ENCODE results near the gene RRM2. TPM values are rescaled to one million over a fixed set of nuclear protein-coding genes. Genes with fewer than 3 reads are reported as not detected.

Gene RRM2
- total RNA-seq, 1 experiment from 2014 or later: 163 TPM

- no CpG with 5 or more reads among the region's 11 CpGs for WGBS (ENCODE audit: extremely low coverage, insufficient read length, low lambda C conversion rate)
- Histone ChIP-seq H3K79me1 (ENCODE audit: insufficient read depth, low read depth, low read length, poor library complexity, severe bottlenecking) (no peaks in the 10 kb centered on the region), H3K56ac (ENCODE audit: insufficient read length, low read depth, low read length) (no peak overlapping the region), H3K4ac (ENCODE audit: low read depth, low read length) (no peak overlapping the region), H3K27ac (ENCODE audit: insufficient read length, low read depth, low read length) (no peak overlapping the region), H2AFZ (ENCODE audit: low read length) (no peak overlapping the region), H2AK5ac (ENCODE audit: insufficient read length, low read length) (no peak overlapping the region), H2BK120ac (ENCODE audit: low read depth, low read length, poor library complexity, severe bottlenecking) (no peak overlapping the region), H3K23ac (ENCODE audit: insufficient read length, low read depth, low read length) (no peak overlapping the region), H3K4me2 (ENCODE audit: insufficient read depth, insufficient read length, low read length) (no peak overlapping the region), H3K18ac (ENCODE audit: insufficient read length, low read depth, low read length) (no peak overlapping the region), H3K79me2 (ENCODE audit: insufficient read depth, low read length) (no peaks in the 10 kb centered on the region), H2BK5ac (ENCODE audit: insufficient read length, low read length) (no peak overlapping the region), H2BK12ac (ENCODE audit: insufficient read length, low read depth, low read length) (no peak overlapping the region), H4K20me1 (ENCODE audit: control insufficient read depth, insufficient read depth, insufficient read length) (no peaks in the 10 kb centered on the region), H4K8ac (replicated peaks; ENCODE audit: insufficient read length, low read depth, low read length) (no peak overlapping the region), H3K27me3 (ENCODE audit: insufficient read depth, low read length) (no peaks in the 10 kb centered on the region; the same call in 1 of the 2 replicates), H4K5ac (ENCODE audit: insufficient read length, low read depth, low read length) (no peak overlapping the region), H3T11ph (ENCODE audit: low read length) (no peak overlapping the region), H4K91ac (ENCODE audit: insufficient read length, low read depth, low read length) (no peak overlapping the region), H3K14ac (ENCODE audit: insufficient read depth, low read length) (no peak overlapping the region), H3K23me2 (ENCODE audit: insufficient read length, low read depth, low read length, poor library complexity, severe bottlenecking) (peaks cover 5% of the 10 kb centered on the region), H2BK15ac (ENCODE audit: low read depth, low read length) (no peak overlapping the region; the same call in 1 of the 2 replicates), H3K9me3 (ENCODE audit: control insufficient read depth, low read depth, low read length) (no peaks in the 10 kb centered on the region), H3K4me1 (ENCODE audit: insufficient read depth, low read length) (no peaks in the 10 kb centered on the region; the same call in 1 of the 2 replicates), H3K9ac (ENCODE audit: extremely low read depth, insufficient read length, low read length) (no peak overlapping the region), H2BK20ac (ENCODE audit: low read depth, low read length, poor library complexity, severe bottlenecking) (no peak overlapping the region)
- Mint-ChIP-seq H3K4me1 (peaks cover 15 to 21% of the 10 kb centered on the region in 2 experiments), H3K9me3 (no peaks in the 10 kb centered on the region), H3K4me3 (no peak overlapping the region), H3K27ac (no peak overlapping the region), H3K27me3 (ENCODE audit: low read depth) (peaks cover 53% of the 10 kb centered on the region), H3K36me3 (ENCODE audit: insufficient read depth in 1 of 3, low read depth in 3 of 3) (no peaks in the 10 kb centered on the region; a peak in 1 of 7 replicates)
- no peak for DNase-seq
- no peak for TF ChIP-seq CTCF (conservative IDR thresholded peaks at IDR 0.05)
Measured at GRCh38 chr2:10085668-10086059, 36.9 kb upstream of the RRM2 start.
